Measurements from ENCODE around the gene SLC25A45.

DNA sequence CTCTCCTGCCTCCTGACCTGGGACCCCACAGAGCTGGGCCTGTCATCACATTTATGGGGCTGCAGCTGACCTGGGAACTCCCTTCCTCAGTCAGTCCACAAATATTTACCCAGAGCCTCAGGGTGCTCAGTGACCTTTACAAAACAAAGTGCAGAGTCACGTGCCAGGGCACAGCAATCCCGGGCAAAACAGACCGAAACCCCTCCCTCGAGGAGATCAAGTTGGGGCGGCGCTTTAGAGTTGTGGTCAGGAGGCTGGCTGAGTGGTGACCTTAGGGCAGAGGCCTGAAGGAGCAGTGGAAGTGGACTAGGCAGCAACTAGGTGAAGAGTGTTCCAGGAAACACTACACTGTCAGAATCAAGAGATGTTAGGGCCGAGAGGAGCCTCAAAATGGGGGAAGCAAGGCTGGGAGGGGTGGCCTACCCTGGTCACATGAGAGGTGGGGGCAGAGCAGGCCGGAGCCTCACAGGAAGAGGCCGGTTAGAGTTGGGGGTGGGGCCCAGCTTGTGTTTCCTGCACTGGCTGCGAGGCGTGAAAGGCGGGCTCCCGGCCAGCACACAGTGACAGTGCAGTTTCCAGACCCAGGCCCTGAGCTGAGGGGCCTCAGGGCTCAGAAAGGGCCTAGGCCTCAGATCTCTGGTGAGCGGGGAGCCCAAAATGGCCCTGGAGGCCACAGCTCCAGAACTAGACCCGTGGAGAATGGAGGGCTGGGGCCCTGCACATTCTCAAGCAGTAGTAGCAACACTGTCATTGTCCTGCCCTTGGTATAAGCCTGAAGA lies 36.4 kb upstream of the SLC25A45 start:
- TF ChIP-seq POLR2A (IDR thresholded peaks at IDR 0.05; ENCODE audit: low read depth) = peak; percentile 40
- TF ChIP-seq CTCF (IDR thresholded peaks at IDR 0.05) = no peak
- peak in 1 of 2 donors; percentile 94 for TF ChIP-seq POLR2AphosphoS5 (IDR thresholded peaks at IDR 0.05)
- TF ChIP-seq EP300 (IDR thresholded peaks at IDR 0.05) = peak; percentile 12
